HG03520 (cell line): ENCODE data around the gene DCP1B.
"Not testable (repeated sequence)": the region's sequence is repeated elsewhere in the genome, so short reads cannot be mapped to it uniquely, and the experiment has no call there.

Experiments used
- ATAC-seq: cut with Tn5 transposase; IDR thresholded peaks from one replicate; pipeline ENCODE4 v1.9.1; 2021; ENCODE audit warnings: mild to moderate bottlenecking, moderate library complexity; ENCODE audit not compliant: unreplicated experiment

Gene DCP1B

GRCh38 chr12:1977109-1977508, 27.1 kb downstream of the DCP1B start:
- no peak for ATAC-seq

- no peak for ATAC-seq
These were observed 29.4 kb downstream of the DCP1B start for GRCh38 chr12:1974812-1975211.

- ATAC-seq, result no peak
These were observed 31.4 kb downstream of the DCP1B start for GRCh38 chr12:1972856-1973317.

GRCh38 chr12:1972260-1972659, 32.0 kb downstream of the DCP1B start:
- no peak for ATAC-seq

- ATAC-seq, result no peak
These were observed 33.8 kb downstream of the DCP1B start for GRCh38 chr12:1970331-1970900.

GRCh38 chr12:1966561-1967226, 37.6 kb downstream of the DCP1B start:
- no peak for ATAC-seq

GRCh38 chr12:1965916-1966315, 38.3 kb downstream of the DCP1B start:
- no peak for ATAC-seq

- no peak for ATAC-seq
These were observed 41.9 kb downstream of the DCP1B start for GRCh38 chr12:1962051-1963020.

- ATAC-seq, result no peak
These were observed 47.5 kb downstream of the DCP1B start for GRCh38 chr12:1956716-1957115.

- no peak for ATAC-seq
These were observed 54.3 kb downstream of the DCP1B start for GRCh38 chr12:1949771-1950470.

GRCh38 chr12:1948883-1949282, 55.4 kb downstream of the DCP1B start:
- no peak for ATAC-seq

GRCh38 chr12:1947081-1947480, 57.2 kb downstream of the DCP1B start:
- no peak for ATAC-seq

- ATAC-seq, result no peak
These were observed 58.0 kb downstream of the DCP1B start for GRCh38 chr12:1946296-1946695.

GRCh38 chr12:1945502-1945901, 58.8 kb downstream of the DCP1B start:
- not testable (repeated sequence) for ATAC-seq

GRCh38 chr12:1939801-1940607, 64.3 kb downstream of the DCP1B start:
- ATAC-seq, result no peak

- no peak for ATAC-seq
These were observed 64.9 kb downstream of the DCP1B start for GRCh38 chr12:1939331-1939730.

GRCh38 chr12:1937481-1938224, 66.6 kb downstream of the DCP1B start:
- no peak for ATAC-seq

- ATAC-seq, result no peak
These were observed 67.6 kb downstream of the DCP1B start for GRCh38 chr12:1936406-1937320.
